ENCODE measurements around the gene RAB6D. TPM values are rescaled to one million over a fixed set of nuclear protein-coding genes. Genes with fewer than 3 reads are reported as not detected.

Gene RAB6D
- total RNA-seq, 1 experiment from 2014 or later, result 0.22 TPM

DNA sequence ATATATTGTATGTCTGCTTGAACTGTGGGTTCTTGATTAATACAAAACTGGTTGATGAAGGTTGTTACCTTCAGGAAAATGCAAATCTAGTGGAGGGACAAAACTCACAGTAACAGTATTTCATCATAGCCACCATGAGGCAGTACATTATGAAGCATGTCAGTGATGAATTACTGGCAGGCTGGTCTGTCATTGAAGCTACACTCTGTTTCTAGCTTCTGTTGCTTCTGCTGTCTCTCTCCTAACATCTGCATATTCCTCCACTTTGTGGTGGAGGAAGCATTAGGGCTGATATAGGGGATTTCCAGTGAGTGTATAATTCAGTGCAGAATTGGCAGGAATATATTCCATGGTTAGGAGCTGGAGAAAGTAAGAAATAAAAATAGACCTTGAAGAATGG is 44.2 kb upstream of the RAB6D start (continued):
- TF ChIP-seq, protein P1, sequence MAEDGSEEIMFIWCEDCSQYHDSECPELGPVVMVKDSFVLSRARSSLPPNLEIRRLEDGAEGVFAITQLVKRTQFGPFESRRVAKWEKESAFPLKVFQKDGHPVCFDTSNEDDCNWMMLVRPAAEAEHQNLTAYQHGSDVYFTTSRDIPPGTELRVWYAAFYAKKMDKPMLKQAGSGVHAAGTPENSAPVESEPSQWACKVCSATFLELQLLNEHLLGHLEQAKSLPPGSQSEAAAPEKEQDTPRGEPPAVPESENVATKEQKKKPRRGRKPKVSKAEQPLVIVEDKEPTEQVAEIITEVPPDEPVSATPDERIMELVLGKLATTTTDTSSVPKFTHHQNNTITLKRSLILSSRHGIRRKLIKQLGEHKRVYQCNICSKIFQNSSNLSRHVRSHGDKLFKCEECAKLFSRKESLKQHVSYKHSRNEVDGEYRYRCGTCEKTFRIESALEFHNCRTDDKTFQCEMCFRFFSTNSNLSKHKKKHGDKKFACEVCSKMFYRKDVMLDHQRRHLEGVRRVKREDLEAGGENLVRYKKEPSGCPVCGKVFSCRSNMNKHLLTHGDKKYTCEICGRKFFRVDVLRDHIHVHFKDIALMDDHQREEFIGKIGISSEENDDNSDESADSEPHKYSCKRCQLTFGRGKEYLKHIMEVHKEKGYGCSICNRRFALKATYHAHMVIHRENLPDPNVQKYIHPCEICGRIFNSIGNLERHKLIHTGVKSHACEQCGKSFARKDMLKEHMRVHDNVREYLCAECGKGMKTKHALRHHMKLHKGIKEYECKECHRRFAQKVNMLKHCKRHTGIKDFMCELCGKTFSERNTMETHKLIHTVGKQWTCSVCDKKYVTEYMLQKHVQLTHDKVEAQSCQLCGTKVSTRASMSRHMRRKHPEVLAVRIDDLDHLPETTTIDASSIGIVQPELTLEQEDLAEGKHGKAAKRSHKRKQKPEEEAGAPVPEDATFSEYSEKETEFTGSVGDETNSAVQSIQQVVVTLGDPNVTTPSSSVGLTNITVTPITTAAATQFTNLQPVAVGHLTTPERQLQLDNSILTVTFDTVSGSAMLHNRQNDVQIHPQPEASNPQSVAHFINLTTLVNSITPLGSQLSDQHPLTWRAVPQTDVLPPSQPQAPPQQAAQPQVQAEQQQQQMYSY (CRISPR knock-in tag; IDR thresholded peaks at IDR 0.05), result no peak
- TF ChIP-seq ZNF317 (CRISPR knock-in tag; IDR thresholded peaks at IDR 0.05; ENCODE audit: borderline replicate concordance, low read depth), result no peak

DNA sequence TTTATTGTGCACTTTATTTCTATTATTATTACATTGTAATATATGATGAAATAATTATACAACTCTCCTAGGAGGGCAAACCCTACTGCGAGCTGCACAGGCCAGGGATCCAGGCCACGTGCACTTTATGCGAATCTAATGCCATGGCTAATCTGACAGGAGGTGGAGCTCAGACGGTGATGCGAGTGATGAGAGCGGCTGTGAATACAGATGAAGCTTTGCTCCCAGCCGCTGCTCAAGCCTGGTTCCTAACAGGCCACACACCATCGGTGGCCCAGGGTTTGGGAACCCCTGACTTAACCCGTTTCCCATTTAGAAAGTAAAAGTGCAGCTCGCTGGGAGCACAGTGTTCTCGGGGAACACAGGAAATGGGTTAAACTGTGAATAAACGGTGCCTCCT is 40.8 kb upstream of the RAB6D start:
- H3K4me1 Mint-ChIP-seq, result peaks cover 7% of the 10 kb centered on the region
- no peaks in the 10 kb centered on the region for H3K36me3 Mint-ChIP-seq
- ATAC-seq (no peak), DNase-seq (ENCODE audit: low spot score) (no peak)
- ChIA-PET CTCF (interaction anchor here (0.6 to 1.7 kb wide), 3 partner anchors 9 to 251 kb away, joined by 3 to 6 read pairs (median 5); no protein-coding TSS in a partner anchor), POLR2A (interaction anchor here (0.8 kb wide), 1 partner anchor 88 kb away, joined by 3 read pairs; no protein-coding TSS in a partner anchor)
- H3K4me3 Mint-ChIP-seq, result no peak overlapping the region
- H3K27me3 Mint-ChIP-seq (ENCODE audit: low read depth), result no peaks in the 10 kb centered on the region
- H3K9me3 Mint-ChIP-seq, result no peaks in the 10 kb centered on the region
- TF ChIP-seq JAZF1 (CRISPR knock-in tag; IDR thresholded peaks at IDR 0.05) (no peak), CREM (CRISPR knock-in tag; IDR thresholded peaks at IDR 0.05) (no peak), SOX15 (CRISPR knock-in tag; IDR thresholded peaks at IDR 0.05) (no peak)
- TF ChIP-seq, protein P2, sequence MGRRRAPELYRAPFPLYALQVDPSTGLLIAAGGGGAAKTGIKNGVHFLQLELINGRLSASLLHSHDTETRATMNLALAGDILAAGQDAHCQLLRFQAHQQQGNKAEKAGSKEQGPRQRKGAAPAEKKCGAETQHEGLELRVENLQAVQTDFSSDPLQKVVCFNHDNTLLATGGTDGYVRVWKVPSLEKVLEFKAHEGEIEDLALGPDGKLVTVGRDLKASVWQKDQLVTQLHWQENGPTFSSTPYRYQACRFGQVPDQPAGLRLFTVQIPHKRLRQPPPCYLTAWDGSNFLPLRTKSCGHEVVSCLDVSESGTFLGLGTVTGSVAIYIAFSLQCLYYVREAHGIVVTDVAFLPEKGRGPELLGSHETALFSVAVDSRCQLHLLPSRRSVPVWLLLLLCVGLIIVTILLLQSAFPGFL (CRISPR knock-in tag; IDR thresholded peaks at IDR 0.05; ENCODE audit: borderline replicate concordance), result no peak
- TF ChIP-seq, protein P3, sequence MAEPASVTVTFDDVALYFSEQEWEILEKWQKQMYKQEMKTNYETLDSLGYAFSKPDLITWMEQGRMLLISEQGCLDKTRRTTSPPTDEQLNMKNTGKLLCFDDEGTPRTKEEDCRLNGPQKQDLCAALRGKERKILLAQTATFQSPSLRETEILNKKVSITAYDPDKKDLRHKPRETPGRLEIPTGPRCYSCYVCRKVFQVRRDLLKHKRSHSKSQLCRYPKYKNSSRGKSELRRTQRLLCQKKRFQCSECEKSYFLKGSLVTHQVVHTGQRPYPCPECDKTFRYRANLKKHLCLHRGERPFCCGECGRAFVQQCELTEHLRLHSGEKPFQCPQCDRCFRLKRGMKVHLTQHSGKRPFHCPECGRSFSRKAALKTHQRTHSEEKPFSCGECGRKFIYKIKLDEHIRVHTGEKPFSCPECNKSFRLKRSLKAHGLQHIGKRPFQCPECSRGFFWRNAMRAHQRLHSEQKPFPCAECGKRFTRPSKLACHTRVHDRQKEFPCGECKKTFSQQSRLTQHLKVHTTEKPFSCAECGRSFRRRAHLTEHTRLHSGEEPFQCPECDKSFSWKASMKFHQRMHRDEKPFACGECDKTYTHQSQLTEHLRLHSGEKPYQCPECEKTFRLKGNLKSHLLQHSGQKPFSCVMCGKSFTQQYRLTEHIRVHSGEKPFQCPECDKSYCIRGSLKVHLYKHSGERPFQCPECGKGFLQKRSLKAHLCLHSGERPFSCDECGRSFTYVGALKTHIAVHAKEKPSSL (CRISPR knock-in tag; conservative IDR thresholded peaks at IDR 0.05), result no peak
- H3K27ac Mint-ChIP-seq, result no peak overlapping the region

DNA sequence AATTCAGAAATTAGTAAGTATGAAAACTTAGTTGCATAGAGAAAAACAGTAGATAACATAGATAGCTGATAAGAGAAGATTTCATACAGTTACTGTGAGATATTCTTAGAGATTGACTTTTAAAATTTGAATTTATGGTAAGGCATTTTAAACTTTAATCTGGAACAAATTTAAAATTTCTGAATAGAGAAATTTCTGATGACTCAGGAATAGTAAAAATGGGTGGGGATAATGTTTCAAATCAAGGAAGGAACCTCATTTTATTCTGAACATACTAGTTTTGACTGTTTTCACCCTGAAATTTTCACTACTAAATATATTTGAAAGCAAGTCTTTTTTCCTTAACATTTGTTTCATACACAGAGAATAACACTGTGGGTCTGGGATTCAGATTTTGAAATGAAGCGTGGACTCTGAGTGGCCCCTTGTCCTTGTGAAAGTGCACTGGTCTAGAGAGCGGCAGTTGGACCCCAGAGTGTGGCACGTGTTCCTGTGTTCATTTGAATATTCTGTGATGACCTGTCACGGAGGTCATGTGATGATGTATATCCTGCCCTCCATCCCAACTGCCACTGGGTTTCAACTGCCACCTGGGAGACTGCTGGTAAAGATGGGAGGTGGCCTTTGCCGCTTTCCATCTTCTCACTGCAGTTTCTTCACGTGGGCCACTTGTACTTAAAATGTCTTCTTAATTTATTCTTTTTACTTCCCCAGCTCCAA is 38.5 kb upstream of the RAB6D start:
- Mint-ChIP-seq H3K36me3 (no peaks in the 10 kb centered on the region), H3K4me3 (no peak overlapping the region), H3K4me1 (peaks cover 7% of the 10 kb centered on the region), H3K27ac (no peak overlapping the region), H3K27me3 (ENCODE audit: low read depth) (no peaks in the 10 kb centered on the region), H3K9me3 (no peaks in the 10 kb centered on the region)
- POLR2A ChIA-PET, result no interaction called here
- no peak for ATAC-seq
- CTCF ChIA-PET, result no interaction called here
- no peak for DNase-seq (ENCODE audit: low spot score)
- TF ChIP-seq, protein P3 (CRISPR knock-in tag; conservative IDR thresholded peaks at IDR 0.05), result no peak
- TF ChIP-seq SOX15 (CRISPR knock-in tag; IDR thresholded peaks at IDR 0.05), result no peak
- TF ChIP-seq CREB1 (CRISPR knock-in tag; IDR thresholded peaks at IDR 0.05), result no peak
- TF ChIP-seq, protein P4, sequence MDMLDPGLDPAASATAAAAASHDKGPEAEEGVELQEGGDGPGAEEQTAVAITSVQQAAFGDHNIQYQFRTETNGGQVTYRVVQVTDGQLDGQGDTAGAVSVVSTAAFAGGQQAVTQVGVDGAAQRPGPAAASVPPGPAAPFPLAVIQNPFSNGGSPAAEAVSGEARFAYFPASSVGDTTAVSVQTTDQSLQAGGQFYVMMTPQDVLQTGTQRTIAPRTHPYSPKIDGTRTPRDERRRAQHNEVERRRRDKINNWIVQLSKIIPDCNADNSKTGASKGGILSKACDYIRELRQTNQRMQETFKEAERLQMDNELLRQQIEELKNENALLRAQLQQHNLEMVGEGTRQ (CRISPR knock-in tag; IDR thresholded peaks at IDR 0.05), result 0 out of 2 replicates have a peak, but pooled peaks have one; percentile 32
- TF ChIP-seq, protein P5, sequence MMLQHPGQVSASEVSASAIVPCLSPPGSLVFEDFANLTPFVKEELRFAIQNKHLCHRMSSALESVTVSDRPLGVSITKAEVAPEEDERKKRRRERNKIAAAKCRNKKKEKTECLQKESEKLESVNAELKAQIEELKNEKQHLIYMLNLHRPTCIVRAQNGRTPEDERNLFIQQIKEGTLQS (CRISPR knock-in tag; conservative IDR thresholded peaks at IDR 0.05), result no peak
- TF ChIP-seq, protein P6, sequence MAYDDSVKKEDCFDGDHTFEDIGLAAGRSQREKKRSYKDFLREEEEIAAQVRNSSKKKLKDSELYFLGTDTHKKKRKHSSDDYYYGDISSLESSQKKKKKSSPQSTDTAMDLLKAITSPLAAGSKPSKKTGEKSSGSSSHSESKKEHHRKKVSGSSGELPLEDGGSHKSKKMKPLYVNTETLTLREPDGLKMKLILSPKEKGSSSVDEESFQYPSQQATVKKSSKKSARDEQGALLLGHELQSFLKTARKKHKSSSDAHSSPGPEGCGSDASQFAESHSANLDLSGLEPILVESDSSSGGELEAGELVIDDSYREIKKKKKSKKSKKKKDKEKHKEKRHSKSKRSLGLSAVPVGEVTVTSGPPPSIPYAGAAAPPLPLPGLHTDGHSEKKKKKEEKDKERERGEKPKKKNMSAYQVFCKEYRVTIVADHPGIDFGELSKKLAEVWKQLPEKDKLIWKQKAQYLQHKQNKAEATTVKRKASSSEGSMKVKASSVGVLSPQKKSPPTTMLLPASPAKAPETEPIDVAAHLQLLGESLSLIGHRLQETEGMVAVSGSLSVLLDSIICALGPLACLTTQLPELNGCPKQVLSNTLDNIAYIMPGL (CRISPR knock-in tag; IDR thresholded peaks at IDR 0.05), result no peak
- TF ChIP-seq, protein P1 (CRISPR knock-in tag; IDR thresholded peaks at IDR 0.05), result no peak
- TF ChIP-seq FOXK1 (CRISPR knock-in tag; IDR thresholded peaks at IDR 0.05), result no peak
- TF ChIP-seq TP53 (CRISPR knock-in tag; IDR thresholded peaks at IDR 0.05), result no peak
